HG03439 (cell line): ENCODE results near the gene FLT1.
A peak's percentile ranks its signal among the peaks of the same experiment; 100 is the strongest.

Experiments used
- ATAC-seq: cut with Tn5 transposase; IDR thresholded peaks from one replicate; pipeline ENCODE4 v1.9.1; 2021; ENCODE audit warnings: mild to moderate bottlenecking, moderate library complexity; ENCODE audit not compliant: unreplicated experiment

The FLT1 gene

DNA sequence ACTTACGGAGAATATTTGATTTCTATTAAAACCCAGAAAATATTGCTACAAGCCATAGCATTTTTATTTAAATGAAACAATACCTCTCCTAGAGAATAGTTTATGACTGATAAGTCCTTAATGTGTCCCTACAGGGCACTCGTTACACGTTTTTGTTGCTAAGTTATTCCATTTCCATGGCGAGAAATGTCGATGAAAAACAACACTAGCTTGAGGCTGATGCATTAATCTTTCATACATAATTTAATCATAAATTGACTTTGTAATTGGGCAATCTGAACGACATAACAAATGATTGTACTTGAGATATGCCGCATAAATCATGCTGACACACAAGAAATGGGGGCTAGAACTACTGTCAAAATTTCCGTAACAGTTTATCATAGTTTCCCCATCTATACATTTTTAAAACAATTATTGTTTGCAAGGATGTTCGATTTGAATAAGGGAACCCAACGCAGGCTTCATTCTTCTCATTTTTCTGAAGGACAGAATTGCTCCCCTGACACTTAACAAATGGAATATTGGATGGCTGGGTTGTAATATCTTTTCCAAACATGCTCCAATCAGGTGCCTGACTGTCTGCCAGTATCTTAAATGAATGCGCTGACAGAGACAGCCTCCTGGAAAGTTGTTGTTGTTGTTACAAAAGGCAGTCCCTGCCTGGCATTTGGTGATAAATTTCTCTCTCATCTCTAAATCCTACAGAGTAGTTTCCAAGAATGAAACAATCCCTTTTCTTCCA lies 61.9 kb downstream of the FLT1 start:
- no peak for ATAC-seq

DNA sequence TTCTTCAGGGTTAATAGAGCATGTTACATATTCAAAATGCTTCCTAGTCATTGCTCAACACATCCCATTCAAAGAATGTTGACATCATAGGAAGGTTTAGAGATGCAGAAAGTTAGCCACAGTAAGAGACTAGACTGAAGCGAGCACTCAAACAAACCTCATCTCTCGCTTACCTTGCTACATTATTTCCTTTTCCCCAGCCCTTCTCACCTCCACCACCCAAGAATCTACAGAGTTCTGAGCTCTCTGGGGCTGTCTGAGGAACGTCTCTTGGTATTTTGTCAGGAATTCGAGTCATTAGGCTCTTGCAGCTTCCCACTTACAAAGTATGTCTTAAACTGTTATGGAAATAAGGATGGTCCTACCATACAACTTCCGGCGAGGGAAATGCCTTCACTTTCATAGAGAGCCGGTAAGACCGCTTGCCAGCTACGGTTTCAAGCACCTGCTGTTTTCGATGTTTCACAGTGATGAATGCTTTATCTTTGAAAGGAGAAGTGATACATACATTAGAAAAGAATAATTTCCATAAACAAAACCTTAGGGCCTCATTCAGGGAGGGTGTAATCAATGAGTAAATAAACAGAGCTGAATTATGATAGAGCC lies 65.1 kb downstream of the FLT1 start:
- peak; percentile 97 for ATAC-seq

DNA sequence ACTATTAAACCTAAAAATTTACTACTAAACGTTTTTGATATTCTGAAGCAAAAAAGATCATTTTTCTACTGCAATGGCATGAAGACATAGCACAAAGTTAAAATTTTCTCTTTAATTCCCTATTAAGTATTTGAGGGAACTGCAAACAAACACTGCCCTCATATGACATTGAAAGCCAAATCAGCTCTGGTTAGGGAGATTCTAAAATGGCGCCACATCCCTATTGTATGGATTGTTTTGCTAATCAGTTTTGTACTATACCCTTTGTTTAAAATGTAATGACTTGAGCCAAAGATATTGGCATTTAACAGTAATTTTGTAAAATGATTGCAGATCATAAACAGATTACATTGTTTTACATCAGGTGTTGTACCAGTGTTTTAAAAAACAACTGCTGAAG lies 65.8 kb downstream of the FLT1 start:
- no peak for ATAC-seq

- ATAC-seq: no peak
Measured at GRCh38 chr13:28426381-28426780, 68.5 kb downstream of the FLT1 start.

DNA sequence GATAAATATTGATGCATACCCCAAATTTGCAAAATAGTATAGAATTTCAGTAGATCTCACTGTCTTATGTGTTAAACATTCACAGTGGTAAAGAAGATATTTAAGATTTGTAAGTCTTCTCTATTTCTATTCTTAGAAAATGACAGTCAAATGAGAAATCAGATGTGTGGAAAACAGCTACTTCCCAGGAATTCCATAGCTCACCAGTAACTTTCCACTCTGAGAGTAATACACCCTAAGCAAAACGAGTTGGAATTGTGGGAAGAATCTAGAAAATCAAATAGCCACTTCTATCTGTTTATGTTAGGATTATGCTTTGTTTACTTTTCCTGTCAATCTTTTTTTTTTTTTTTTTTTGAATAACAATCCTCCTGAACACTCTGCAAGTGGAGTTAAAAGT lies 69.1 kb downstream of the FLT1 start:
- no peak for ATAC-seq

DNA sequence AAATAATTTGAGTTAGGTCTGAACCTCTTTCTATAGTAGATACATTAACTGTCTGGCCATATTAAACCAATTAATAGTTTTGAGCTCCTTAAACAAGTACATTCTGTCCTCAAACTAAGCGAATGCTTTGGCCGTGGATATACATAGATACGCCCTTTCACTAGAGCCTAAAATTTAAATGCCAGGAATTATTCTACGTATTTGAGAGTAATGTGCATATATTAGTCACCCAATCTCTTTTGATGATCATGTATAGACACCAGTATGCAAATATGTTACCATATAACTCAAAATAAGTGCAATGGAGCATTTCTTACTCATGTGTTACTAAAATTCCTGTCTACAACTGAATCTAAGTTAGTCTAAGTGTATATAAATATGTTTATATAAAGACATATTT lies 70.4 kb downstream of the FLT1 start:
- ATAC-seq: no peak

GRCh38 chr13:28423010-28423409 lies 71.9 kb downstream of the FLT1 start:
- ATAC-seq: no peak

DNA sequence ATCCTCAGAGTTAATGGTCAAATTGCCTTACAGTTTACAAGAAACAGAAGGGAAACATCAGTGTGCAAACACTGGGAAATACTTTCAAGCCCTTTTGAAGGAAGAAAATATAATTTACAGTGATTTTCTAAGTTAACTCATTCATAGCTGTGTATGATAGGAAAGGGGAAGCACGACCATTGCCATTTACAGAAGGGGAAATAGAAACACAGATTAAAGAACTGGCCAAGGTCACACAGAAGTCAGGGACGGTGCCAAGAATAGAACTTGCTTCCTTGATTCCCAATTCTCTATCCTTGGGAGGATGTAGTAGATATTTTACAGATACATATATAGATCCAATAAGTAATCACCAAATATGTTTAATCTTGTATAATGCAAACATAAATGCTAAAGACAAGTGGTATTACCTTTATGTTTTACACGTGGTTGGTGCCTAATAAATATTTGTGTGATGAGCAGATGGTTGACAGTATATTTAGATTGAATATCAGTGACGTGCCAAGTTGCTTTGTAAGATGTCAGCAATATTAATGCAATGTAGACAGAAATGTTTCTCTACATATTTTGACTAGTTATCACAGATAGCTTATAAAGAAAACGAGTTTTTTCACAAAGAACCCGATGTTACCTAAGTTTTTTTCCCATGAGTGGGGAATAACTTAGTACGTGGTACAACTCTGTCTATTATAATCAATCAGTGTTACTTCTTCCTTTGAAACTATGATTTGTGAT lies 73.1 kb downstream of the FLT1 start:
- no peak for ATAC-seq

DNA sequence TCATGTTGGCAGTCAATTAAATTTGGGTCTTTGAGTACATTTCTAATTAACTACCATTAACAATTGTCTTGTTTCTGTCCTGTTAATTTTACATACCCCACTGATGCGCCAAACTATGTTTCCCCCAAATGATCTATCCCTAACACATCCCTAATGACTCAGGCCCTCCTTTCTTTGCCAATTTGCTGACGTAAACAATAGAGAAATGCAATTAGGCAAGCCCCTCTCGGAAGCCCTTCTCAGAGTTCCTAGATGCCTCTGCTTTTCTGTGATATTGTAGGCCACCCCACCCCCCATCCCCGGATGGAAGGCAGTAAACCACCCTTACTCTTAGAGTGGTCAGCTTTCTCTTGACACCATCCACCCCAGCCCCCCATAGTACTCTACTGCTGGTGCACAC lies 74.2 kb downstream of the FLT1 start:
- no peak for ATAC-seq

DNA sequence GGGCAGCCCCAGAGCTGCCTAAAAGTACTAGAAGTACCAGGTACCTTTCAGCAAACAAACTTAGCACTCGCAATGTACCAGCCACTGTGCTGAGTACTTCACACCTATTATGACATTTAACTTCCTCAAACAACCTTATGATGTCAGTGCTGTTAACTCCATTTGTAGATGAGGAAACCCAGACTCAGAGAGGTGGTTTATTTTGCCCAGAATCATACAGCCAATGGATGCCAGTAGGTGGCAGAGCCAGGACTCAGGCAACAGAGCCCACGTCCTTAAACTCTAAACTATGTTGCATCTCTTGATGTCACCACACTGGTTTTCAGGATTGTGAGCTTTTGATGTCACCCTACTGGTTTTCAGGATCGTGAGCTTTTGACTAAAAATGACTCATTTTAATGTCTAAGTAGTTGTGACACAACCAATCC lies 78.9 kb downstream of the FLT1 start:
- ATAC-seq: no peak

- no peak for ATAC-seq
Measured at GRCh38 chr13:28413999-28414398, 80.9 kb downstream of the FLT1 start.

DNA sequence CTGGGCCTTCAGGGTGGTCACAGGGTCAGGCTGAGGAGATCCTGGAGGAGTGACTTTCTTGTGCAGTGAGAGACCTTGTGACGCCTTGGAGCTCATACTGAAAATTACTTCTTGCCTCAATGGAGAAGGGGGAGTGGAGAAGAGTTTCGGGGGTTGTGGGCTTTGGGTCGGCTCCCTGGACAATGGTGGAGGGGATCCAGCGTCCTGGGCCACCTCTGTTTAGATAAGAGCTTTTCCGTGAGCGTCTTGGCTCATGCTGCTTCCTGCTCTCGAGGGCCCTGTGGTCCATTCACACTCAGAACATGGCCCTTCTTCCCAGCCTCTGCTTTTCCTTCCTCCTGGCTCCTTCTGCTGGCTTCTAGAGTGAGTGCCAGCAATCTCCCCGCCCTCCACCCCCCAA lies 81.9 kb downstream of the FLT1 start:
- ATAC-seq: no peak

GRCh38 chr13:28411831-28412353 lies 83.0 kb downstream of the FLT1 start:
- no peak for ATAC-seq

GRCh38 chr13:28410096-28410495 lies 84.8 kb downstream of the FLT1 start:
- ATAC-seq: no peak

DNA sequence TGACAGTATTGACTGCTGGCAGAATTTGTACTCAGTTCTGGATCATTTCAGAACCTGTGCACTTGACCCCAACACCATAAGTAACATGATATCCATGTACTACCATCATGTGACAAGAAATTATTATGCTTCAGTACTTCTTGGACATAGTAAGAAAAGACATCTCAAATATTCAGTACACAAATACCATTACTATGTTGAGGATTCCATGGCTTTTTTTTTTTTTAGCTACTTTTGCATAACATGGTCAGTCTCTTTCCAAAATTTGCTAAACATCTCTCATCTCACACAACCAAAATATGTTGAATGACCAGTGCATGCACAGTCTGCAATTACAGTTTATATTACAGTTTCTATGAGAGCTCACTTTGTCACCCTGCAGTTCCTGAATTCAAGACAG lies 85.3 kb downstream of the FLT1 start:
- no peak for ATAC-seq

GRCh38 chr13:28408863-28409262 lies 86.1 kb downstream of the FLT1 start:
- ATAC-seq: no peak

DNA sequence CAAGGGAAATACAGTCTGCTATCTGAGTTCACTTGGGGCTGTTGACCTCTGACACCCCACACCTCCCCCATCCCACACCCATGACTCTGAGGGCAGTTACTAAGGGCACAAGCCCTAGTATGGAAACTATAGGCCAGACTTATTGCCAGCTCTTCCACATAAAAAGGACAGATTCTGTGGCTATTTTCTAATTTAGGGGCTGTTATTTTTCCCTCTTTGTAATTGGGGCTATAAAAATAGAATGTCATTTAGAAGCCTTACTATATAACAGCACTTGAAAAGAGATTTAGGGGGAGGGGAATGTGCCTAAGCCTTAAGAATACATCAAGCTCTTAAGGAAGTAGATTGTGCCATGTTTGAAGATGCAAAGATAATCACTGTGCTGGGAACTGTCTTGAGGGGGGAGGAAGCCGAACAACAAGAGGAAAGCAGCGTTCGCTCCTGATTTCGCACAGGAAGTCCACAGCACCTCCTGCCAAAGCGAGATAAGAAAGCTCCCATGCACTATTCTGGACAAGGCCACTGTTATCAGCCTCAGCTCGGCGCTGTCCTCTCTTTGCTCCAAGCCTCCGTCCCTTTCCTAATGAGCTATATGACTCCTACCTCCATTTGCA lies 86.6 kb downstream of the FLT1 start:
- no peak for ATAC-seq

GRCh38 chr13:28406733-28407266 lies 88.1 kb downstream of the FLT1 start:
- ATAC-seq: no peak

GRCh38 chr13:28402057-28402381 lies 92.9 kb downstream of the FLT1 start:
- ATAC-seq: no peak

DNA sequence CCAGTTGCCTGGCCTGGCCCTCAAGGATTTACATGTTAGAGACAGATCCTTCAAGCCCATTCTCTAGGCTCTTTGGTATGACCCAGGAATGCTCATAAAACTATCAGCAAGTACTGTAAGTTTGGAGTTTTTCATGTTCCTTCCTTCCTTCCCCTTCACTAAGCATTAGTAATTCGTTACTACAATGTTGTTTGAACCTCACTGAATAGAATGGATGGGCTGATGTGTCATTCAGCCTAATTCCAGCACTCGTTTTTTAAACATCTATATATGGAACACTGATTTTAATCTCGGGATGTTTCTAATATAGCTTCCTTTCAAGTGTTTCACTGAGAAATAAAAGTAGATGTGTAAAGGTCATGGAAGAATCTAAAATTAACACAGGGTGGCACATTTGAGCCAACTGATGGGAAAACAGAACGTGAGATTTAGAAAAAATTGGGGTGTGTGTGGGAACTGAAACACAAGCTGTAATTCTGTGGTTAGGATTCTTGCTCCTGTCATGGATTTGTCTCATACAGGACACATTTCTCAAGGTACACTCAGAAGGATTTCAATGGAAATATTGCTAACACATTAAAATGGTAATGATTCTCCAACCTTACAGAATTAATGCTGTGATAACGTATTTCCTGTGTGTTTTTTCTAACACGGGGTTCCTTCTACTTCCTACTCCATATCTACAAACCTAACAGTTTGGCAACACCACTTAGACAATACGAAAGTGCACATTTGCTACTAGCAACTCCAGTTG lies 93.4 kb downstream of the FLT1 start:
- no peak for ATAC-seq

GRCh38 chr13:28396053-28396452 lies 98.9 kb downstream of the FLT1 start:
- no peak for ATAC-seq
